Activated naive CD8-positive, alpha-beta T cell (primary cell): Measurements from ENCODE around the gene PREX1.
"Not testable (repeated sequence)": the region's sequence is repeated elsewhere in the genome, so short reads cannot be mapped to it uniquely, and the experiment has no call there.

Source experiments
- H3K27ac Mint-ChIP-seq: one replicate; pipeline ENCODE4 v1.8.0; 2021; ENCODE audit warnings: mixed read lengths
- H3K27me3 Mint-ChIP-seq: one replicate; pipeline ENCODE4 v1.8.0; 2021; ENCODE audit warnings: mixed read lengths
- H3K36me3 Mint-ChIP-seq: one replicate; pipeline ENCODE4 v1.8.0; 2021; ENCODE audit warnings: mixed read lengths
- H3K4me1 Mint-ChIP-seq: one replicate; pipeline ENCODE4 v1.8.0; 2021; ENCODE audit warnings: low read depth, mixed read lengths
- H3K4me3 Mint-ChIP-seq: one replicate; pipeline ENCODE4 v1.8.0; 2021; ENCODE audit warnings: mild to moderate bottlenecking, mixed read lengths
- H3K9me3 Mint-ChIP-seq: one replicate; pipeline ENCODE4 v1.8.0; 2021; ENCODE audit warnings: low read depth, mixed read lengths

The PREX1 gene

GRCh38 chr20:48837014-48837413, 9.2 kb upstream of the PREX1 start:
- H3K4me1 Mint-ChIP-seq = peaks cover 6% of the 10 kb centered on the region
- H3K27ac Mint-ChIP-seq = no peak overlapping the region
- H3K36me3 Mint-ChIP-seq = no peaks in the 10 kb centered on the region
- H3K9me3 Mint-ChIP-seq = no peaks in the 10 kb centered on the region
- no peak overlapping the region for H3K4me3 Mint-ChIP-seq
- H3K27me3 Mint-ChIP-seq = no peaks in the 10 kb centered on the region

DNA sequence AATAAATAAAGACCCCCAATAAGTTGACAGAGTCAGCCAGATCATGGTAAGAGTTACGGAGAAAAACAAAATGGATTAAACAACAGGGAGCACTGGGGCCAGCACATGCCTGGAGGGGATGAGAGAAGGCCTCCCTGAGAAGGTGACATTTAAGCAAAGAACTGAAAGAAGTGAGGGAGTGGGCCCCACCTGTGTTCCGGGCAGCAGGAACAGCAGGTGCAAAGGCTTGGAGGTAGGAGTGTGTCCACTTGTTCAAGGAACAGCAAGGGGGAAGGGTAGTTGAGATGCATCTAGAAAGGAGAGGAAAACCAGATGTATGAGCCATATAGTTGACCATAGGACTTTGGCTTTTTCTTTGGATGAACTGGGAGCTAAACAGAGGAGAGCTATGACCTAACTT, 7.6 kb upstream of the PREX1 start:
- Mint-ChIP-seq H3K4me1 (peaks cover 9% of the 10 kb centered on the region), H3K9me3 (no peaks in the 10 kb centered on the region), H3K4me3 (no peak overlapping the region), H3K27ac (no peak overlapping the region), H3K36me3 (no peaks in the 10 kb centered on the region), H3K27me3 (no peaks in the 10 kb centered on the region)

DNA sequence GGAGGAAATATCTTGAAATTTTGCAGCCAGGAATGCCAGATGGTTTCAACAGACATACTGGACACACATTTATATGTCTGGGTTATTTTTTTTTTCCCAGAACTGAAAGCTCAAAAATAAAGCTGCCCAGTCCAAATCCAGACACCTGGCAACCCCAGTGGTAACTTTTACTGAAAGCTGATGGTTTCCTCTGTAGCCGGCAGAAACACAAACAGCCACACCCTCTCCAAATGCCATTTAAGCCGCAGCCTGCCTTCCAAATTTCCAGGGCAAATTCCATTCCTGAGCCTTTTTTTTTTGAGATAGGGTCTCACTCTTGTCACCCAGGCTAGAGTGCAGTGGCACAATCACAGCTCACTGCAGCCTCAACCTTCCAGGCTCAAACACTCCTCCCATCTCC, 6.5 kb upstream of the PREX1 start:
- Mint-ChIP-seq H3K4me3 (no peak overlapping the region), H3K4me1 (peaks cover 9% of the 10 kb centered on the region), H3K9me3 (no peaks in the 10 kb centered on the region), H3K27me3 (no peaks in the 10 kb centered on the region), H3K36me3 (no peaks in the 10 kb centered on the region), H3K27ac (no peak overlapping the region)

- Mint-ChIP-seq H3K36me3 (no peaks in the 10 kb centered on the region), H3K4me1 (peaks cover 7% of the 10 kb centered on the region), H3K27me3 (no peaks in the 10 kb centered on the region), H3K27ac (no peak overlapping the region), H3K9me3 (no peaks in the 10 kb centered on the region), H3K4me3 (no peak overlapping the region)
These were observed 4.6 kb upstream of the PREX1 start for GRCh38 chr20:48832405-48832730.

DNA sequence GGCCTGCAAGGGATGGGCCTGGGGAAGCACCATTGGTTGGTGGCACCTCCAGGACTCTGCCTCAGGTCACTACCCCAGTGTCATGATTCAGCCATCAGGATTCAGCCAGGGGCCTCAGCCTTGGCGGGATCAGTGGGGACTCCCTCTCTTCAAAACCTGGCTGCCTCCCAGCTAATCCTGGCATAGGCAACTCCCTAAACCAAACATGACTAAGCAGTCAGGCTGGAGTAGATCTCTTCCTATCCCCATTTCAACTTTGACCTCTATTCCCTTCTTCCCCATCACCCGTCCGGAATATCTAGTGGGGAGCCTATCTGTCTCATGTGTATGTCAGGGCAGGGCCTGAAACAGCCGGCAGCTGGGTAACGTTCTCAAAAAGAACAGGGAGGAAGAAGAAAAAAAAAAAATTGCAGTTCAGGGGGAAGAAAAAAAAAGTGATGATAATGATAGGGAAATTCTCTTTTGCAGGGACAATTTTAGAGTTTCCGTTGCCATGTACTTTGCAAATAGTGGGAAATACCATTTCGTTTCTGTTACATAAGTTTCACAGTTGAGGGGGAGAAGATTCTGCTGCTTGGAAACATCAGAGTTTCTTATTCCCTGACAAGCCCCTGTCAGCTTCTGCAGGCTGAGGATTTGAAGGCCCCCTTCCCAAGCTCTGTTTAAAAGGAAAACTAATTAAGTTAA, 4.1 kb upstream of the PREX1 start:
- peaks cover 8% of the 10 kb centered on the region for H3K4me1 Mint-ChIP-seq
- H3K27me3 Mint-ChIP-seq = no peaks in the 10 kb centered on the region
- H3K9me3 Mint-ChIP-seq = no peaks in the 10 kb centered on the region
- H3K36me3 Mint-ChIP-seq = no peaks in the 10 kb centered on the region
- peak overlapping the region; percentile 28 for H3K27ac Mint-ChIP-seq
- no peak overlapping the region for H3K4me3 Mint-ChIP-seq

- Mint-ChIP-seq H3K4me1 (peaks cover 15% of the 10 kb centered on the region), H3K27ac (peak overlapping the region; percentile 47), H3K9me3 (no peaks in the 10 kb centered on the region), H3K36me3 (no peaks in the 10 kb centered on the region), H3K4me3 (no peak overlapping the region), H3K27me3 (no peaks in the 10 kb centered on the region)
These were observed 3.1 kb upstream of the PREX1 start for GRCh38 chr20:48830826-48831318.

DNA sequence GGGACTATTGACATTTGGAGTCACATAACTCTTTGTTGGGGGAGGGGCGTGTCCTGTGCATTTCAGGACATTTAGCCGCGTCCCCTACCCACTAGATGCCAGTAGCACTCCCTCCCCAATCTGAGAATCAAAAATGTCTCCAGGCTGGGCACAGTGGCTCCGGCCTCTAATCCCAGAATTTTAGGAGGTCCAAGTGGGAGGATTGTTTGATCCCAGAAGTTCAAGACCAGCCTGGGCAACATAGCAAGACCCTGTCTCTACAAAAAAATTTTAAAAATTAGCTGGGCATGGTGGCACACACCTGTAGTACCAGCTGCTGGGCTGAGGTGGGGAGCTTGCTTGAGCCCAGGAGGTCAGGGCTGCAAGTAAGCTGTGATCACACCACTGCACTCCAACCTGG, 2.1 kb upstream of the PREX1 start:
- H3K4me1 Mint-ChIP-seq = peaks cover 24% of the 10 kb centered on the region
- H3K27ac Mint-ChIP-seq = no peak overlapping the region
- H3K9me3 Mint-ChIP-seq = no peaks in the 10 kb centered on the region
- H3K27me3 Mint-ChIP-seq = no peaks in the 10 kb centered on the region
- H3K4me3 Mint-ChIP-seq = no peak overlapping the region
- H3K36me3 Mint-ChIP-seq = no peaks in the 10 kb centered on the region

DNA sequence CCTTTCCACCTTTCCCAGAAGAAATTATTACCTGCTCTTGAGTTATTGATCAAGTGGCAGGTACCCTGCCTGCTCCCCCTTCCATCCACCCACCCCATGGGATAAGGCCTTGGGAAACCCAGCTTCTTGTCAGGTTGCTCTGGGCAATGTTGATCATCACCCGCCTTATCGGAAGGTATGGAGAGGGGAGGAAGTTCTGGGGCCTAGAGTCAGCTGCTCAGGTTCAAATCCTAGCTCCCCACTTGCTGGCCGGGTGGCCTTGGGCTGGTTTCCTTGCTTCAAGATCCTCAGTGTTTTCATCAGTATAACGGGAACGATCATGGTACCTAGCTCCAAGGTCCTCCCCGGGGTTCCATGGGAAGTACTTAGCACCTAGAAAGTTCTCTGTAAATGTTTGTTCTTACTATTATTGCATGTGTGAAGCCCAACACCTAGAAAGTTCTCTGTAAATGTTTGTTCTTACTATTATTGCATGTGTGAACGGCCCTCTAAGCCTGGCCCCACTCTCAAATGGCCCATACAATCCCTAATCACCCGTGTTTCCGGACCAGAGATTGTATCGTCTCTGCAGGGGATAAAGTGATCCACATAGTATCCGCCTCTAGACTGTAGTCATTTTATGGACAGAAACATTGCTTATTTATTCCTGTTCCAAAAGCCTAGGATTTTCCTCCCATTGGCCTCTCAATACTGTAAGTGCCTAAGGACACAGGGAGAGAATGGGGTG, 1.1 kb upstream of the PREX1 start:
- Mint-ChIP-seq H3K4me3 (peak overlapping the region; percentile 86), H3K9me3 (no peaks in the 10 kb centered on the region), H3K4me1 (peaks cover 35% of the 10 kb centered on the region), H3K27me3 (no peaks in the 10 kb centered on the region), H3K27ac (peak overlapping the region; percentile 94), H3K36me3 (no peaks in the 10 kb centered on the region)

DNA sequence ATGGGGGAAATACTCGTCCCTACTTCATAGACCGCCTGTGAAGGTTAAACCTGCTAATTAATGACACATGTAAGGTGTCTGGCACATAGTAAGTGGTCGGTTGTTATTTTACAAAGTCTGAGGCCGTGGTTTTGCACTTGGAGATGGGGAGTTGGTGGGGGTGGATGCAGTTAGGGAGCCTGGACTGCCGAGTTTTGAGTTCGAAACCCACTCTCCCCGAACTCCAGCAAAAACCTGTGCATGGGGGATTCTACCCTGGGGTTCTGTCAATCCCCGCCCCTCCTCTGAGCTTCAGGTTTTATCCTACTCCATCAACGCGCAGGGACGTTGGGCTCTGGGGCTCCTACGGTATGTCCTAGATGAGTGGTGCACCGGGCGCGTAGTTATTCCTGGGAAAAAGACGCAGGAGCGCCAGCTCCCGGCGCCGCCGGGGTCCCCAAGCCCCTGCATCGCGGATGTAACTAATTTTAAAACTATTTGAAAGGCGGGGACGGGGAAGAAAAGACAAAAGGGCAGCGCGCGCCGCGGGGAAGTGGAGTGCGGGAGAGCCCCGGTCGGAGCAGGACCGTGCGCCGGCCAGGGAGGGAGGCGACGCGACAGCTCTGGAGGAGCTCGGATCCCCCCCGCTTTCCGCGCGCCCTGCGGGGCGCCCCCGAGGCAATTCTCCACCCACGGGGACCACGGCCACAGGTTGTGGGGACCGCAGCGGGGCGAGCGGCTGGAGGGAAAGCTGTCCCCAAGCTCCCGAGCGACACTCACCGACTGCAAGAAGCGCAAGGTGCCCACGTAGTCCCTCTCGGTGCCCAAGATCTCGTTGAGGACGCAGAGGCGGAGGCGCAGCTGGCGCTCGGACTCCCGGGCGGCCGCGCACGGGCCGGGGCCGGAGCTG, 672 bp downstream of the PREX1 start:
- Mint-ChIP-seq H3K27ac (peak overlapping the region; percentile 95), H3K4me3 (peak overlapping the region; percentile 95), H3K36me3 (no peaks in the 10 kb centered on the region), H3K4me1 (peaks cover 52% of the 10 kb centered on the region), H3K27me3 (no peaks in the 10 kb centered on the region), H3K9me3 (no peaks in the 10 kb centered on the region)

- not testable (repeated sequence) for H3K36me3 Mint-ChIP-seq, H3K27me3 Mint-ChIP-seq, H3K9me3 Mint-ChIP-seq
- peak overlapping the region; percentile 95 for H3K27ac Mint-ChIP-seq
- peak overlapping the region; percentile 95 for H3K4me3 Mint-ChIP-seq
- peaks cover 53% of the 10 kb centered on the region for H3K4me1 Mint-ChIP-seq
These were observed 1.3 kb downstream of the PREX1 start for GRCh38 chr20:48826480-48826879.

- Mint-ChIP-seq H3K4me1 (peaks cover 57% of the 10 kb centered on the region), H3K27me3 (no peaks in the 10 kb centered on the region), H3K9me3 (no peaks in the 10 kb centered on the region), H3K36me3 (no peaks in the 10 kb centered on the region), H3K27ac (peak overlapping the region; percentile 95), H3K4me3 (peak overlapping the region; percentile 95)
These were observed 1.7 kb downstream of the PREX1 start for GRCh38 chr20:48826069-48826468.

GRCh38 chr20:48825566-48825920, 2.3 kb downstream of the PREX1 start:
- H3K27me3 Mint-ChIP-seq = no peaks in the 10 kb centered on the region
- H3K4me1 Mint-ChIP-seq = peaks cover 61% of the 10 kb centered on the region
- H3K27ac Mint-ChIP-seq = peak overlapping the region; percentile 95
- H3K36me3 Mint-ChIP-seq = no peaks in the 10 kb centered on the region
- H3K9me3 Mint-ChIP-seq = no peaks in the 10 kb centered on the region
- H3K4me3 Mint-ChIP-seq = peak overlapping the region; percentile 95

DNA sequence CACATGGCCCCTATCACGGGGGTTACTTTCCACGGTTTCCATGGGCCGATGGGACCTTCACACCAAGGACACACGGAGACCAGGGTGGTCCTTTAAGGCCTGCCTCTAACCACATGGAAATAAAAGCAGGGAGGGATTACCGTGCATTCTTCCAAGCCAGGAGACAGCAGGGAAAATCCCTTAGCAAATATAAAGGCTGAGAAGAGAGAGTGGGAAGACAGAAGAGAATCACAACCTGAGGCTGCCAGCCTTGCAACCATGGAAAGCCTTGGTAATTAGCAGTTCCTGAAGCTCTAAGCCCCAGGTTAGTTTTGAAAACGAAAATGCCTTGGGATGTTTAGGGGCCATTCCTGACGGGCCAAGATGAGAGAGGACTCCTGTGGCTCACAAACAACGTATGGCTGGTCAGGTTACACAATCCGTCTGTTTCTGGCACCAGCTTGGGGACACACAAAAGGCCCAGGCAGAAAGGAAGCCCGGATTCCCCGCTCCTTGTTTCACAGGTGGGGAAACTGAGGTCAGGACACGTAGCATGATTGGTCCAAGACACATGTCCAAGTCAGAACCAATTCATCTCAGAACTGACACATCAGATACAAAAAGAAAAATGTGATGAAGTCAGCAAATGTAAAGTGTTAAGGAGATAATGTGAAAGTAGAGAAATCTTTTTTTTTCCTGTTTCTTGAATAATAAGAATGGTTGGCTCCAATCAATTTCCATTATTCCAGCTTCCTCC, 2.8 kb downstream of the PREX1 start:
- Mint-ChIP-seq H3K4me1 (peaks cover 66% of the 10 kb centered on the region), H3K27ac (peak overlapping the region; percentile 95), H3K36me3 (no peaks in the 10 kb centered on the region), H3K27me3 (no peaks in the 10 kb centered on the region), H3K9me3 (no peaks in the 10 kb centered on the region), H3K4me3 (peak overlapping the region; percentile 95)

- H3K4me3 Mint-ChIP-seq = peak overlapping the region; percentile 95
- H3K27me3 Mint-ChIP-seq = no peaks in the 10 kb centered on the region
- no peaks in the 10 kb centered on the region for H3K9me3 Mint-ChIP-seq
- H3K27ac Mint-ChIP-seq = peak overlapping the region; percentile 95
- peaks cover 76% of the 10 kb centered on the region for H3K4me1 Mint-ChIP-seq
- H3K36me3 Mint-ChIP-seq = no peaks in the 10 kb centered on the region
These were observed 3.8 kb downstream of the PREX1 start for GRCh38 chr20:48823960-48824498.
